Bronchial epithelial cell (primary cell): Measurements from ENCODE around the gene TAF11L3. TPM values are rescaled to one million over a fixed set of nuclear protein-coding genes. Genes with fewer than 3 reads are reported as not detected.
"Not testable (repeated sequence)": the region's sequence is repeated elsewhere in the genome, so short reads cannot be mapped to it uniquely, and the experiment has no call there.

Source experiments
- DNase-seq: peaks from one replicate; pipeline ENCODE4 v3.0.0-alpha.2; 2010; ENCODE audit warnings: low read depth
- FAIRE-seq: peaks from 2 replicates; lab custom pipeline; 2011; peaks lifted over from hg19 to GRCh38; lab: Jason Lieb, UNC
- H3K27me3 ChIP-seq: 2 replicates; pipeline ENCODE4 v1.5.1; 2011; ENCODE audit warnings: low read length; ENCODE audit not compliant: control insufficient read depth, insufficient read depth
- H3K36me3 ChIP-seq: 2 replicates; pipeline ENCODE4 v1.5.1; 2011; ENCODE audit warnings: low read length; ENCODE audit not compliant: control insufficient read depth, insufficient read depth
- H3K4me3 ChIP-seq: 2 replicates; pipeline ENCODE4 v1.5.1; 2011; ENCODE audit warnings: mild to moderate bottlenecking, low read depth, low read length, control low read depth
- total RNA-seq: library from RNA; depleted of rRNA; stranded (reverse); fragments of >200 nt; gene quantifications from 2 replicates; pipeline ENCODE4 v1.2.1, GENCODE V29; 2014

TAF11L3 gene
- total RNA-seq, 1 donor from 2014 or later = not detected

- H3K4me3 ChIP-seq, H3K36me3 ChIP-seq, H3K27me3 ChIP-seq, FAIRE-seq, DNase-seq: not testable (repeated sequence)
These were observed 8.3 kb downstream of the TAF11L3 start for GRCh38 chr5:17526504-17526903.

GRCh38 chr5:17528369-17528768, 10.2 kb downstream of the TAF11L3 start, which contains the start of gene TAF11L6:
Gene TAF11L6, plus strand, starts transcription at chr5:17528669.
- H3K4me3 ChIP-seq, DNase-seq, FAIRE-seq, H3K36me3 ChIP-seq, H3K27me3 ChIP-seq: not testable (repeated sequence)

Other genes starting within 250 kb of the TAF11L3 start
- gene TAF11L2, start 20.1 kb upstream of the TAF11L3 start, total RNA-seq = not detected in 2 replicates
- not detected in 2 replicates for gene TAF11L4, start 3.4 kb downstream of the TAF11L3 start, total RNA-seq
- gene TAF11L5, start 6.9 kb downstream of the TAF11L3 start, total RNA-seq = not detected in 2 replicates
- gene TAF11L6, start 10.3 kb downstream of the TAF11L3 start, total RNA-seq = not detected in 2 replicates
- gene TAF11L7, start 67.4 kb downstream of the TAF11L3 start, total RNA-seq = not detected in 2 replicates
- not detected in 2 replicates for gene TAF11L8, start 72.6 kb downstream of the TAF11L3 start, total RNA-seq
- not detected in 2 replicates for gene TAF11L9, start 76.0 kb downstream of the TAF11L3 start, total RNA-seq
- gene TAF11L10, start 79.5 kb downstream of the TAF11L3 start, total RNA-seq = not detected in 2 replicates
- gene TAF11L11, start 85.8 kb downstream of the TAF11L3 start, total RNA-seq = not detected in 2 replicates
- 0.26 TPM in 1 of 2 replicates, not detected in the other for gene TAF11L12, start 92.0 kb downstream of the TAF11L3 start, total RNA-seq
- gene TAF11L13, start 113.7 kb downstream of the TAF11L3 start, total RNA-seq = not detected in 2 replicates
- not detected in 2 replicates for gene TAF11L14, start 116.1 kb downstream of the TAF11L3 start, total RNA-seq